Umbilical cord (tissue), 2 donors: ENCODE results near the gene XIRP2. TPM values are rescaled to one million over a fixed set of nuclear protein-coding genes. Genes with fewer than 3 reads are reported as not detected.

ENCODE experiments used
- DNase-seq: peaks from one replicate; pipeline ENCODE4 v3.0.0-alpha.2; 2015; ENCODE audit warnings: low spot score
- total RNA-seq: library from RNA; depleted of rRNA; stranded (reverse); fragments of >200 nt; gene quantifications from one replicate; pipeline ENCODE4 v1.2.3, GENCODE V29; 2014; ENCODE audit warnings: low replicate concordance; ENCODE audit not compliant: insufficient read depth

The XIRP2 gene
- total RNA-seq, 1 donor from 2014 or later: 14.7 TPM

DNA sequence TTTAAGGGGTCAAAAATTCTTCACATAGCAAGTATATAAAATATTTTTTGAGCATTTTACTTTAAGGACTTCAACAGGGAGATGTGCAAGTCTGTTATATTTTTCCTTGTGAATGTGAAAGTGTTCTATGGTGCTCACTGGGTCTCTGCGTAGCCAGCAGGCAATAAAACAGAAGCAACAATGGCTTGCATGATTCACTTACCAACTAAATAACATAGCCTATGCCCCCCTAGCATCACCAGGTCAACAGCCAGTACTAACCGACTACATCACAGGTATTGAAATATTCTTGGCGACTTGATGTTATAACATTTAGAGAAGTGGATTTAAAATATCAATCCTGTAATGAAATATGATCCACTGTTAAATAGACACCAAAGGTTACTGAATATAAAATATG, 398.9 kb downstream of the XIRP2 start:
- no peak for DNase-seq

DNA sequence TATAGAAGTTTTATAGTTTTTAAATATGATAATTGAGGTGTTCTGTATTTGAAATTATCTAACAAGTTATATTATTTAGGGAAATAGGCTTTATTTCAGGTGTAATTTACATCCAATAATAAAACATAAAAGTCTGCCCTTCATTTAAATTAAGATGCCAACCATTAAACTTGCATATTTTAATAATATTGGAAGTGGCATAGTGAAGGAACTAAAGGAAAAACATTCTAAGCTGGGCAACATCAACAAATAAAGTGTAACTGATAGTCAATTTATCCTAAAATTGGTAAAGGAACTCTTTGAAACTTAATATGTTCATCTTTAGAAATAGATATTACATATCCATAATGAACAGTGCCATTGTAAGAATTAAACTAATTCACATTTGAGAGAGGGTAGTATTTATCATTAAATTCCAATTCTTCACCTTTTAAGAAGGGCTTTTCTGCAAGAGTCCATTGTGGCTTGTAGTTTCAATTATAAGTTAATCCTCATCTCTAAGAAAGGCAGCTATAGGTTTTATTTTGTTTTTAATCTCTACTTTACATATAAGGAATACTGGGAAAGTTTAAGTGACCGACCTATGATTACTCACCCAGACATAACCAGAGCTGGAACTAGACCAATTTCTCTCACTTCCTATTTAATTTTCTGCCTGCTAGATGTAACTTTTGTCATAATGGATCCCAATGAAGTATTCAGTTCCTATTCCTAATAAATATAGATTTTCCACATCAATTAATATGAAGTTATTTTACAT, 401.6 kb downstream of the XIRP2 start:
- DNase-seq: no peak

DNA sequence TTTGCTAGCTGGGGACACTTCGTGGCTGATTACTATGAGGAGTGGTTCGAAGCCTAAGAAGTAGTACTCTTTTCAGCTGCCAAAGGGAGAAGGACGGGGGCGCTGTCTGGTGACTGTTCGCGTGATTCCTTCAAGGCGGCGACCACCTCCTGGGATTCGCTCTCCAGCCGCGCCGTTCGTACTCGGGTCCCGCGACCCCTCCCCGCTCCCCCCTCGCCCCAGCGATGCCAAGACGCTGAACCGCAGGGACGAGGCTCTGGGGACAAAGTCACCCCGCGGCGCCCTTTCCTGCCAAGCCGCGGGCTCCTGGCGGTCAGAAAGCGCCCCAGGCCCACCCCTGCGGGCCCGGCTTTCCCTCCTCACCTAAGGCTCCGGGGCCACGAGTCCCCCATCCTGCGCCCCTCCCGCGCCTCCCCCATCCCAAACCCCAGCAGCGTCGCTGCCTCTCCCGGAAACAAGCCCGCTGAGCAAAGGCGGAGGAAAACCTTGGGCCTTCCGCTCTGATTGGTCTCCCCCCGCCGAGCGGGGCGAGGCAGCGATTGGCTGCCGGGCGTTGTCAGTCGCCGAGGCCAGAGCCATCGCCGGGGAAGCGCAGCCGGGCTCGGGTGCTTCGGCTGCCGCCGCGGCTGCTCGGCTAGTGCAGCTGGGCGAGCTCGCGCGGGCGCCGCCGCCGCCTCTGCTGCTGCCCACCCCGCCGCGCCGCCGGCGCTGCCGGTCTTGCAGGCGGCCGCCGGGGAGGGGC, 404.3 kb downstream of the XIRP2 start, which contains the start of gene B3GALT1:
Gene B3GALT1, plus strand, starts transcription at position 572 of the 742 bp plus-strand sequence.
- peak; percentile 95 for DNase-seq

DNA sequence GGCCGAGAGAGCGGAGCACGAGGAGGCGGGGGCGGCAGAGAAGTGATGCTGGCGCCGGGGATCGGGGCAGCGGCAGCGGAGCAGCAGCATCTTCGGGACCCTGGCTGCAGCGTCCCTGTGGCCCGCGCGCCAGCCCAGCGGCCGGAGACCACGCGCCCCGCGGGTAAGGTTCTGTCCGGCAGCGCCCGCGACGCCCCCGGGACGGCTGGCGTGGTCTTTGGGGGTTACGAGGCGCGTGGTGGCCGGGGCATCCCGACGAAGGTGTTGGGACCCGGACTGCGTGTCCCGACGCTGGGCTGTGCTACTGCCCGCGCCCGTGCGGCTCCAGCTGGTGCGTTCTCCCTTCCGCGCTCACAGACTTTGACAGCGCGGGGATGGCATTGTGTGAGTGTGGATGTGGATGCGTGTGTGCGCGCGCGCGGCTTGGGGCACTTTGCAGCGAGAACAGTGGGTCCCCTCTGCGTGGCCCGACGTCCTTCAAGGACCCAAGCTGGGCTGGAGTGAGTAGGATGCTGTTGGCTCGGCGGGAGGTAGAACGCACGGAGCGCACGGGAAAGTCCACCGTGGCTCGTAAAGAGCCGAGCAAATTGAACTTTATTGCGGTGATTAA, 405.0 kb downstream of the XIRP2 start:
- peak; percentile 16 for DNase-seq

DNA sequence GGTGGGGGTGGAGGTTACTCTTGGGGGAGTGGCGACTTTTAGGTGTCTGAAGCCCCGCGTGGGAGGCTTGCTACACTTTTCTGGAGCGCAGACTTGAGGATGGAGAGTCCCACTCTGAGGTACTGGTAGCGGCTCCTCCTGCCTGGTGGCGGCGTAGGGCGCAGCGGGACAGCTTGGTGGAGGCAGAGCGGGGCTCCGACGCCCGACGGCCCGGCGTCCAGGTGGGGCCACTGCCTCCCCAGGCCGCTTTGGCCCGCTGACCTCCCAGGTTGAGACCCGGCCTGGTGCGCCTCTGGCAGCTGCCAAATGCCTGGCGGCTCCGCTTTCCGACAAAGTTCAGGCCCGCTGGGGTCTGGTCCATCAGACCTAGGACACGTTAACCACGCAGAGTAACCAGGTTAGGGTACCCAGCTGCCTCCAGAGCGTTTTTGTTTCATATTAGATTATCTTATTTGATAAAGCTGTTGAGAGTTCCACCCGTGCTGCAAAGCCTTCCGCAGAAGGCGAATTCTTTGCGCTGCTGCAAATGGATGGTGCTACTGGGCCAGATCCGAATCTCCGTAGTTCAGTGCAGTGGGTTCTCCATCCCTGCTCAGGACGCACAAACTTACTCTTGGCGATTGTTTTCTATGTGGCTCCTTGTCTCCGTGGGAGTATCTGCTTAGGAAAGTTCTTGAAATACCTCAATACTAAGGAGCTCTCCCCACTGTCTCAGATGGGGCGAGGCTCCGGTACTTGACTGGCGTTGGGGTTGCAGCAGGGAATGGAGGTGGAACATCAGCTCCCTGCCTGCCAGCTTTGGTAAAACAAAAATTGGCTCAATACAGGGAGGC, 405.9 kb downstream of the XIRP2 start:
- DNase-seq: peak; percentile 40

DNA sequence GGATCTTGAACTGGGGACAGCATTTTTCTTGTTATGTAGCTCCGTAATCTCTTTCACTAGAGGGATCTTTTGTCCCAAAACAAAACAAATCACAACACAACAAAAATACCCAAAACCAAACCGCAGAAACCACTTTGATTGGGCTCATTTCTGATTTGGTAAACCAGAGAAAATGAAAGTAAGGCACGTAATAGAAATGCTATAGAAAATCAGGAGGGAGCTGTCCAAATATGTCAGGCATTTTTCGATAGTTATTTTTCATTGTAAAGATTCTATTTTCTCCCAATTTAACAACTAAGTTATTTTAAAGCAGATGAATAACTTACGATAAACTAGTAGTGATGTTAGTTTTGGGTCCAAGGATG, 406.5 kb downstream of the XIRP2 start:
- no peak for DNase-seq

DNA sequence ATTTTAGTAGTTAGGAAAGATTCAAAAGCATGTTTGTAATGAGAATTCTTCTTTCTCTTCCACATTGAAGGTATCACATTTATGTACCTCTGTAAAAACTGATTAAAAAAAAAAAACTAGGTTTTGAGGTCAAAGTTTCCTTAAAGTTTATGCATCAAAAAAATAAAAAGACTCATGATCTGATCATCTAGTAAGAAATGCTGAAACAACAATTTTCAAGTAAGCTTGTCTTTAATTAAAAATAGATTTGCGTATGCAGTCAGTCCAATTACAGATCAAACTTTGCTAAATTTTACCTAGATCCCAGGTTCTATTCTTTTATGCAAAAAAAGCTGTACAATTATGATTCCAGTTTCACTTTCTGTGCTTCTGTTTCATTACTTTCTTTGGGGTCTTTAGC, 409.0 kb downstream of the XIRP2 start:
- DNase-seq: no peak

DNA sequence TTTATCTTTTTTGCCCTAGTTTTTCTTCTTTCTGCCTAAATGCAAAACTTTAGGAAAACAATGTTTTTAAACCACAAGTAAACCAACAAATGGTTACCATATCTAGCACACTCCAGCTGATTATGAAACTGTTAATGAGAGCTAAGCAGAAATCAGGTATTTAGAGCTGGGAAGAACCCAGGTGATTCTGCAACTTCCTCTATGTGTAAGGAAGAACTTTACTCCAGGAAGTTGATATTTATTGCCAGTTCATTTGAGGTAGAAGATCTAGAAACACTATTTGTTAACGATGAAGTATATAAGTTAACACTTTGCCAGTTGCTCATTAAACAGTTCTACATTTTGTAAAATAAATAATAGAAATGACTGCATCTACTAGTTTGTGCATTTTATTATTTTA, 409.7 kb downstream of the XIRP2 start:
- DNase-seq: no peak
